Measurements from ENCODE around the gene WNT2B.
"Not testable (repeated sequence)": the region's sequence is repeated elsewhere in the genome, so short reads cannot be mapped to it uniquely, and the experiment has no call there.

Gene WNT2B

GRCh38 chr1:112508278-112509004 lies at the start of gene WNT2B:
Gene WNT2B (plus strand): TSS chr1:112508965. CDS start chr1:112509263, 298 bp downstream.
- DNase-seq = no peak

- DNase-seq = no peak
Measured at GRCh38 chr1:112460615-112461014, 48.1 kb upstream of the WNT2B start.

- DNase-seq = no peak
Measured at GRCh38 chr1:112461200-112461871, 47.4 kb upstream of the WNT2B start.

- DNase-seq = no peak
Measured at GRCh38 chr1:112462953-112463279, 45.8 kb upstream of the WNT2B start.

GRCh38 chr1:112464501-112464900 lies 44.3 kb upstream of the WNT2B start:
- DNase-seq = no peak

GRCh38 chr1:112465122-112465521 lies 43.6 kb upstream of the WNT2B start:
- DNase-seq = no peak

GRCh38 chr1:112466078-112466660 lies 42.6 kb upstream of the WNT2B start:
- peak; percentile 83 for DNase-seq

GRCh38 chr1:112470324-112470723 lies 38.4 kb upstream of the WNT2B start:
- DNase-seq = not testable (repeated sequence)

GRCh38 chr1:112470966-112471365 lies 37.8 kb upstream of the WNT2B start:
- DNase-seq = no peak

GRCh38 chr1:112472142-112472541 lies 36.6 kb upstream of the WNT2B start:
- no peak for DNase-seq

GRCh38 chr1:112477550-112477949 lies 31.2 kb upstream of the WNT2B start:
- no peak for DNase-seq

GRCh38 chr1:112478314-112478713 lies 30.5 kb upstream of the WNT2B start:
- no peak for DNase-seq

- DNase-seq = not testable (repeated sequence)
Measured at GRCh38 chr1:112486063-112486462, 22.7 kb upstream of the WNT2B start.

- not testable (repeated sequence) for DNase-seq
Measured at GRCh38 chr1:112487686-112488085, 21.1 kb upstream of the WNT2B start.

- DNase-seq = no peak
Measured at GRCh38 chr1:112488141-112488540, 20.6 kb upstream of the WNT2B start.

GRCh38 chr1:112492076-112492475 lies 16.7 kb upstream of the WNT2B start:
- DNase-seq = no peak

GRCh38 chr1:112493351-112493750 lies 15.4 kb upstream of the WNT2B start:
- DNase-seq = no peak

GRCh38 chr1:112496290-112496689 lies 12.5 kb upstream of the WNT2B start:
- no peak for DNase-seq

- no peak for DNase-seq
Measured at GRCh38 chr1:112501810-112502641, 6.7 kb upstream of the WNT2B start.

- DNase-seq = no peak
Measured at GRCh38 chr1:112502826-112503225, 5.9 kb upstream of the WNT2B start.

GRCh38 chr1:112504001-112504660 lies 4.6 kb upstream of the WNT2B start:
- no peak for DNase-seq

- no peak for DNase-seq
Measured at GRCh38 chr1:112504661-112505399, 3.9 kb upstream of the WNT2B start.
